SK-N-SH (cell line): ENCODE results near the gene KCNN3. TPM values are rescaled to one million over a fixed set of nuclear protein-coding genes. Genes with fewer than 3 reads are reported as not detected.
A peak's percentile ranks its signal among the peaks of the same experiment; 100 is the strongest.

Source experiments
- CTCF ChIA-PET: fragments of 300-600, 350-600 bp; formaldehyde crosslinking; extraction: SDS; loops from one replicate; lab custom pipeline; 2021; lab: Yijun Ruan, JAX
- POLR2A ChIA-PET: fragments of 350-600 bp; sonication (Branson Sonifier 250); formaldehyde crosslinking; extraction: SDS; loops from one replicate; lab custom pipeline; 2020; ENCODE audit warnings: antibody characterized with exemption, inconsistent platforms; lab: Yijun Ruan, JAX
- DNase-seq: peaks from one replicate; pipeline ENCODE4 v3.0.0; 2012
- H2AFZ ChIP-seq: fragments of 200-600 bp; sonication (generic); 2 replicates; pipeline ENCODE4 v1.8.1; 2016; ENCODE audit warnings: antibody characterized with exemption, mild to moderate bottlenecking, low read depth
- H3F3A ChIP-seq: fragments of 200-600 bp; sonication (generic); replicated peaks from 2 replicates; pipeline ENCODE3; 2016; ENCODE audit warnings: antibody characterized with exemption, mild to moderate bottlenecking; ENCODE audit not compliant: insufficient read depth
- H3K27ac ChIP-seq, 2 experiments: fragments of 200-500 bp in 1 of 2; fragments of 200-600 bp in 1 of 2; sonication (Bioruptor generic) in 1 of 2; sonication (generic), shearing (Covaris generic) in 1 of 2; 2 replicates each; pipeline versions ENCODE4 v1.5.1 to v1.6.1; 2014 to 2016; ENCODE audit warnings: low read depth in 2 of 2, inconsistent platforms in 1 of 2, low read length in 1 of 2, mild to moderate bottlenecking in 1 of 2, mixed read lengths in 1 of 2
- H3K27me3 ChIP-seq: fragments of 200-600 bp; sonication (generic), shearing (Covaris generic); 2 replicates; pipeline ENCODE4 v1.6.1; 2016; ENCODE audit warnings: mixed run types; ENCODE audit not compliant: insufficient read depth
- H3K36me3 ChIP-seq, 2 experiments: fragments of 200-500 bp in 1 of 2; fragments of 200-600 bp in 1 of 2; sonication (Bioruptor generic) in 1 of 2; sonication (generic) in 1 of 2; replicated peaks in 1 of 2; 2 replicates each; pipeline versions ENCODE3 to v1.5.1; 2014 to 2016; ENCODE audit warnings: low read length in 1 of 2, mild to moderate bottlenecking in 1 of 2; ENCODE audit not compliant: insufficient read depth in 2 of 2, control insufficient read depth in 1 of 2
- H3K4me1 ChIP-seq, 2 experiments: fragments of 200-500 bp in 1 of 2; fragments of 200-600 bp in 1 of 2; sonication (Bioruptor generic) in 1 of 2; sonication (generic), shearing (Covaris generic) in 1 of 2; 2 replicates each; pipeline versions ENCODE4 v1.5.1 to v1.6.1; 2014 to 2016; ENCODE audit warnings: low read depth in 1 of 2, low read length in 1 of 2, mixed run types in 1 of 2; ENCODE audit not compliant: insufficient read depth in 2 of 2, control insufficient read depth in 1 of 2
- H3K4me2 ChIP-seq: fragments of 200-600 bp; sonication (generic), shearing (Covaris generic); 2 replicates; pipeline ENCODE4 v1.6.1; 2017; ENCODE audit warnings: mixed run types
- H3K4me3 ChIP-seq, 2 experiments: fragments of 200-500 bp in 1 of 2; fragments of 200-600 bp in 1 of 2; sonication (Bioruptor generic) in 1 of 2; sonication (generic), shearing (Covaris generic) in 1 of 2; 2 replicates each; pipeline versions ENCODE4 v1.5.1 to v1.8.1; 2014 to 2016; ENCODE audit warnings: low read depth in 2 of 2, inconsistent platforms in 1 of 2, low read length in 1 of 2, mild to moderate bottlenecking in 1 of 2, mixed read lengths in 1 of 2, moderate library complexity in 1 of 2
- H3K79me2 ChIP-seq: fragments of 200-600 bp; sonication (generic); 2 replicates; pipeline ENCODE4 v1.8.1; 2017; ENCODE audit warnings: mild to moderate bottlenecking; ENCODE audit not compliant: insufficient read depth
- H3K9ac ChIP-seq: fragments of 200-600 bp; sonication (generic); 2 replicates; pipeline ENCODE4 v1.6.1; 2017; ENCODE audit warnings: mixed run types
- H3K9me2 ChIP-seq: fragments of 200-600 bp; sonication (generic); 2 replicates; pipeline ENCODE4 v1.6.1; 2017; ENCODE audit warnings: mixed run types
- H3K9me3 ChIP-seq: fragments of 200-600 bp; sonication (generic); 2 replicates; pipeline ENCODE4 v1.6.1; 2017; ENCODE audit warnings: mixed run types, mild to moderate bottlenecking, moderate library complexity
- H4K20me1 ChIP-seq: fragments of 200-600 bp; sonication (generic); 2 replicates; pipeline ENCODE4 v1.6.1; 2017; ENCODE audit warnings: mild to moderate bottlenecking, mixed run types; ENCODE audit not compliant: insufficient read depth
- CTCF ChIP-seq: fragments of 200-600 bp; sonication (generic); IDR thresholded peaks from 2 replicates; pipeline ENCODE4 v1.6.1; 2017; ENCODE audit warnings: antibody characterized with exemption, mild to moderate bottlenecking, moderate library complexity
- ELF1 ChIP-seq: IDR thresholded peaks from 2 replicates; pipeline ENCODE4 v1.4.0; 2012
- EP300 ChIP-seq, 2 experiments: IDR thresholded peaks; 2 replicates each; pipeline versions ENCODE4 v1.4.0 to v1.6.1; 2012; ENCODE audit warnings: borderline replicate concordance in 1 of 2, low read depth in 1 of 2, low read length in 1 of 2
- FOSL2 ChIP-seq: IDR thresholded peaks from 2 replicates; pipeline ENCODE4 v1.4.0; 2012; ENCODE audit warnings: low read depth, mild to moderate bottlenecking, moderate library complexity, borderline replicate concordance
- GABPA ChIP-seq: IDR thresholded peaks from 2 replicates; pipeline ENCODE4 v1.4.0; 2012; ENCODE audit warnings: low read depth, mild to moderate bottlenecking
- MXI1 ChIP-seq: IDR thresholded peaks from 2 replicates; pipeline ENCODE4 v1.6.1; 2012; ENCODE audit warnings: mild to moderate bottlenecking, low read depth, low read length, improper control_type of control experiment
- PBX3 ChIP-seq: IDR thresholded peaks from 2 replicates; pipeline ENCODE4; 2012
- POLR2AphosphoS5 ChIP-seq: IDR thresholded peaks from 2 replicates; pipeline ENCODE4 v1.6.1; 2012; ENCODE audit warnings: low read depth, low read length
- RAD21 ChIP-seq: IDR thresholded peaks from 2 replicates; pipeline ENCODE4 v1.6.1; 2012; ENCODE audit warnings: mild to moderate bottlenecking, low read length
- RFX5 ChIP-seq: IDR thresholded peaks from 2 replicates; pipeline ENCODE4 v1.6.1; 2012; ENCODE audit warnings: mild to moderate bottlenecking, improper control_type of control experiment, low read length
- SMC3 ChIP-seq: IDR thresholded peaks from 2 replicates; pipeline ENCODE4 v1.6.1; 2012; ENCODE audit warnings: low read depth, low read length, improper control_type of control experiment
- TCF12 ChIP-seq: IDR thresholded peaks from 2 replicates; pipeline ENCODE4 v1.4.0; 2012
- WGBS: methylation state at CpG from one replicate; pipeline ENCODE4 v1.1.6; 2017; ENCODE audit warnings: low lambda C conversion rate; 5-methylcytosine and 5-hydroxymethylcytosine counted together
- polyA plus RNA-seq, 3 experiments: library from polyadenylated mRNA; depleted of rRNA; stranded (reverse); fragments of >200 nt; gene quantifications; 2 replicates each; pipeline ENCODE4 v1.2.3, GENCODE V29; 2012
- TF ChIP-seq, protein P1 (sequence below): IDR thresholded peaks from 2 replicates; pipeline ENCODE4 v1.4.0; 2012; ENCODE audit warnings: low read depth

The KCNN3 gene
- polyA plus RNA-seq, 1 of the 3 experiments (the other 2 are of a cell fraction) = 0.16 TPM

DNA sequence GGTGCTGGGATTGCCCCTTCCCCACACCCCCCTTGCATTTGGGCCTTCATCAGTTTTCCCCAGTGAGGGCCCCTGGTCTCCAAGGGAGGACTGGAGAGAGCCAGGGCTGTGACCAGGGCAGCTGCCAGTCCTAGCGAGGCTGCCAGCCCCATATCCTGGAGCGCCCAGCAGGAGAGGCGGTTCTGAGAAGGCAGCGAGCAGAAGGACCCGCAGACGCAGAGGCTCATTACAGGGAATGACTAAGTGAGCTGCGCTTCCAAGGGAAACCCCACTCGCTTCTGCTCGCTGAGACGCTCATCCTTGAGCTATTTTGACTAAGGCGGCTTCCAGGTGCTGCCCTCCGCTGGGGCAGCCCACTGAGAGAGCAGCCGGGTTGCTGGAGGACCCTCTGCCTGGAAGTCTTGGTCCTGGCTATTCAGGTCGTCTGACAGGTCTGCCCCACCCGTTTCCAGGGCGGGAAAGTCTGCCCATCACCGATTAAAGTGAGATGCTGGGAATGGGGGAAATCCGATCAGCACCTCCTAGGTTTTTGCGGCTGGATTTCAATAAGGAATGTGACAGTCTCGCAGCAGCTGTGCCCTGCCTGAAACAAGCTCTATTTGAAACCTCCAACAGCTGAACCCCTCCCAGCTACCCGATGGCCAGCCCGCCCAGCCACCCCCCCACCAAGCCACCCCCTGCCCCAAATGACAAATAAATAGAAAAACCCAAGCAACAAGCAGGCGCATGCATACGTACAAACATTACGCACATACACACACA, 2.8 kb downstream of the KCNN3 start:
- Histone ChIP-seq H3F3A (peaks cover 4% of the 10 kb centered on the region), H3K4me3 (peak overlapping the region; percentile 7 to 48; a peak in 2 of 4 replicates), H3K9me3 (no peaks in the 10 kb centered on the region), H3K9me2 (no peaks in the 10 kb centered on the region), H3K79me2 (no peaks in the 10 kb centered on the region), H3K27me3 (peaks cover 8% of the 10 kb centered on the region; the same call in 1 of the 2 replicates), H3K27ac (no peak overlapping the region), H4K20me1 (no peaks in the 10 kb centered on the region), H3K36me3 (no peaks in the 10 kb centered on the region), H3K4me1 (peaks cover 14 to 40% of the 10 kb centered on the region in 2 experiments), H2AFZ (no peak overlapping the region), H3K4me2 (peak overlapping the region; percentile 94), H3K9ac (no peak overlapping the region)
- WGBS = 8% methylated on average over 23 of the region's 25 CpGs
- TF ChIP-seq RAD21 (0 out of 2 replicates have a peak, but pooled peaks have one; percentile 1), CTCF (no peak)
- TF ChIP-seq, protein P1, sequence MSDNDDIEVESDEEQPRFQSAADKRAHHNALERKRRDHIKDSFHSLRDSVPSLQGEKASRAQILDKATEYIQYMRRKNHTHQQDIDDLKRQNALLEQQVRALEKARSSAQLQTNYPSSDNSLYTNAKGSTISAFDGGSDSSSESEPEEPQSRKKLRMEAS = 0 out of 2 replicates have a peak, but pooled peaks have one; percentile 22
- ChIA-PET POLR2A (no interaction called here), CTCF (interaction anchor here (0.9 to 6.2 kb wide), 10 partner anchors 9 to 308 kb away, joined by 3 to 58 read pairs (median 5); no protein-coding TSS in a partner anchor)
- DNase-seq = peak; percentile 64

DNA sequence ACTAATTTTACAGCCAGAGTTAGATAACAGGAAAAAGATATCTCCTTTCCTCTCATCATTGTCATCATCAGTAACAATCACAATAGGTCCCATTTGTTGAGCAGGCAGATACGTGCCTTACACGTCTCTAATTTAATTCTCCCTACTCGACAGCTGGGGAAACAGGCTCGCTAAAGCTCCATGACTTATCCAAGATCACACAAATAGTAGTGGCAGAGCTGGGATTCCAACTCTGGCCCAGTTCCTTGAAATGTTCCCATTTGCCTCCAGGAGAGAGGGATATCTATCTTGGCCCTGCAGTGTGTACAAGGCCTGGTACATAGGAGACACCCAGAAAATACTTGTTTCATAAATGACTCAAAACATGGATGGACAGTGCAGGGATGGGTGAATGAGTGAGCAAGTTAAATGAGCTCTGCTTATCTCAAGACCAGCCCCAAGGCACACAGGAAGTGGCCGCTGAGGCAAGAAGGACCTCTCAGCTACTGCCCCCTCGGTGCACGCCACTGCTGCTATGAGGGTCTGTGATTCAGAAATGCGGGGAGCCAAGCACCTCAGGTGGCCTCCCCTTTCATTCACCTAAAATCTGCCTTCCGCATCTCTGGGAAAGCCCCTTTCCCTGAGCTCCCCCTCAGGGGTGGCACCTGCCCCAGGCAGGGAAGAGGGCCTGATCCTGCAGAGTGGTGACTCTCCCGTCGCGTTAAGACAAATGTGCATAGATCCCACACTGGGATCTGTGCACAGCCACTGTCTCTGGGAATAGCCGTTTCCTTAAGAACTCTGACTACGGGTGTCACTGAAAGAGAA, 3.6 kb downstream of the KCNN3 start:
- peaks cover 14 to 42% of the 10 kb centered on the region in 2 experiments for H3K4me1 ChIP-seq
- no peaks in the 10 kb centered on the region for H4K20me1 ChIP-seq
- no peak overlapping the region for H3K9ac ChIP-seq
- TF ChIP-seq TCF12 (no peak), CTCF (no peak), SMC3 (no peak), GABPA (no peak), RAD21 (no peak), POLR2AphosphoS5 (no peak), FOSL2 (no peak), ELF1 (no peak), RFX5 (no peak), PBX3 (no peak), EP300 (IDR thresholded peaks at IDR 0.05; ENCODE audit: borderline replicate concordance in 1 of 2, low read depth in 1 of 2, low read length in 1 of 2) (no peak), MXI1 (no peak)
- TF ChIP-seq, all 33 proteins: peak for 0
- Histone ChIP-seq H3F3A (peaks cover 4% of the 10 kb centered on the region), H2AFZ (no peak overlapping the region), H3K27ac (no peak overlapping the region), H3K27me3 (peaks cover 8% of the 10 kb centered on the region; the same call in 1 of the 2 replicates), H3K4me2 (peak overlapping the region; percentile 94), H3K9me3 (no peaks in the 10 kb centered on the region), H3K9me2 (no peaks in the 10 kb centered on the region), H3K36me3 (no peaks in the 10 kb centered on the region), H3K79me2 (no peaks in the 10 kb centered on the region), H3K4me3 (no peak overlapping the region)
- DNase-seq = no peak
- POLR2A ChIA-PET = no interaction called here
- 80% methylated on average over 14 of the region's 14 CpGs for whole genome bisulfite sequencing
- CTCF ChIA-PET = interaction anchor here (0.8 to 6.2 kb wide), 14 partner anchors 9 to 384 kb away, joined by 3 to 58 read pairs (median 5); no protein-coding TSS in a partner anchor
